NB4 (cell line): ENCODE measurements around the gene PDE6H.

Source experiments
- CTCF ChIP-seq: IDR thresholded peaks from one replicate; pipeline ENCODE4 v1.5.1; 2012; ENCODE audit warnings: low read depth, low read length
- POLR2A ChIP-seq: IDR thresholded peaks from 2 replicates; pipeline ENCODE4 v1.6.1; 2011; ENCODE audit warnings: mild to moderate bottlenecking; ENCODE audit not compliant: insufficient read length; ENCODE audit errors: extremely low read depth
- TF ChIP-seq, protein P1 (sequence below): IDR thresholded peaks from 2 replicates; pipeline ENCODE4 v1.6.1; 2011; ENCODE audit warnings: low read depth, low read length

DNA sequence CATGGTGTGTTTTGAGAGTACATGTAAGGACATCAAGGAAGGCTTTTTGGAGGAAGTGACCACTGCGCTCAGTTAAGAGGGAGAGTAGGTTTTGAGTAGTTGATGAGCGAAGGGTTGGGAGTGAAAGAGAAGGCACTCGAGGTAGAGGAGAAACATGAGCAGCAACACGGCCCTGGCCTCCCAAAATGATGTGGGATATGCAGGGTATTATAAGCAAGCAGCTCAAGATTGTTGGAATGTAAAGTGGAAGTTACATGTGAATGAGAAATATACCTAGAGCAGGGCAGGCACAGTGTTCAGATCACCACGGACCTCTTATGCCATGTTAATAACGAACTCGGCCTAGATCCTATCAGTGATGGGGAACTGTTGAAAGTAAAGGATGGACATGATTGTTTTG, 9.3 kb upstream of the PDE6H start:
- TF ChIP-seq POLR2A (no peak), CTCF (no peak)
- TF ChIP-seq, protein P1, sequence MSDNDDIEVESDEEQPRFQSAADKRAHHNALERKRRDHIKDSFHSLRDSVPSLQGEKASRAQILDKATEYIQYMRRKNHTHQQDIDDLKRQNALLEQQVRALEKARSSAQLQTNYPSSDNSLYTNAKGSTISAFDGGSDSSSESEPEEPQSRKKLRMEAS, result no peak
